ENCODE measurements around the gene SLCO4A1. TPM values are rescaled to one million over a fixed set of nuclear protein-coding genes. Genes with fewer than 3 reads are reported as not detected.

The SLCO4A1 gene
- polyA plus RNA-seq, 10 donors = 0.37 to 1.2 (median 0.65) TPM

- no peak for DNase-seq
These were observed 57.0 kb downstream of the SLCO4A1 start for GRCh38 chr20:62699296-62699695.

GRCh38 chr20:62699741-62700140 lies 57.4 kb downstream of the SLCO4A1 start:
- DNase-seq = no peak

- no peak for DNase-seq
These were observed 58.1 kb downstream of the SLCO4A1 start for GRCh38 chr20:62700261-62700930.

- no peak for DNase-seq
These were observed 59.1 kb downstream of the SLCO4A1 start for GRCh38 chr20:62701161-62702012.

GRCh38 chr20:62702013-62702300 lies 59.7 kb downstream of the SLCO4A1 start:
- DNase-seq = no peak

- DNase-seq = peak in 1 of 3 donors; percentile 65
These were observed 60.9 kb downstream of the SLCO4A1 start for GRCh38 chr20:62702895-62703852.

- no peak for DNase-seq
These were observed 61.5 kb downstream of the SLCO4A1 start for GRCh38 chr20:62703853-62704228.

GRCh38 chr20:62704341-62704948 lies 62.1 kb downstream of the SLCO4A1 start:
- DNase-seq = peak; percentile 90 to 93 (median 93)

GRCh38 chr20:62705627-62706026 lies 63.3 kb downstream of the SLCO4A1 start:
- DNase-seq = no peak

- DNase-seq = no peak
These were observed 64.0 kb downstream of the SLCO4A1 start for GRCh38 chr20:62706344-62706743.

GRCh38 chr20:62706857-62707256 lies 64.6 kb downstream of the SLCO4A1 start:
- DNase-seq = no peak

GRCh38 chr20:62707276-62707920 lies 65.1 kb downstream of the SLCO4A1 start:
- DNase-seq = no peak

GRCh38 chr20:62707921-62708521 lies 65.7 kb downstream of the SLCO4A1 start:
- DNase-seq = no peak

GRCh38 chr20:62708591-62709536 lies 66.6 kb downstream of the SLCO4A1 start, which contains the start of gene NTSR1:
Gene NTSR1, plus strand, starts transcription at chr20:62708836. Its CDS starts 372 bp downstream, at chr20:62709208.
- peak in 1 of 3 donors; percentile 37 for DNase-seq

GRCh38 chr20:62709537-62709905 lies 67.2 kb downstream of the SLCO4A1 start:
- no peak for DNase-seq

- DNase-seq = no peak
These were observed 68.0 kb downstream of the SLCO4A1 start for GRCh38 chr20:62710221-62710885.

GRCh38 chr20:62710886-62711702 lies 68.8 kb downstream of the SLCO4A1 start:
- DNase-seq = no peak

- no peak for DNase-seq
These were observed 69.4 kb downstream of the SLCO4A1 start for GRCh38 chr20:62711703-62712101.

Measured in muscle of back (tissue), 11 donors.